Kidney (tissue), 14 donors: Measurements from ENCODE around the gene KIRREL3. TPM values are rescaled to one million over a fixed set of nuclear protein-coding genes. Genes with fewer than 3 reads are reported as not detected.

ENCODE experiments used
- DNase-seq, 5 donors: peaks; one replicate each; pipeline ENCODE4 v3.0.0-alpha.2; 2013 to 2020
- FAIRE-seq: peaks from 2 replicates; lab custom pipeline; 2012; peaks lifted over from hg19 to GRCh38; lab: Jason Lieb, UNC
- H3K27ac ChIP-seq, 2 donors: one replicate each; pipeline ENCODE4 v1.7.0; 2013; ENCODE audit warnings: low read depth in 2 of 2, low read length in 2 of 2, inconsistent platforms in 1 of 2
- H3K27me3 ChIP-seq: one replicate; pipeline ENCODE4 v1.7.1; 2013; ENCODE audit warnings: low read length, inconsistent platforms; ENCODE audit not compliant: control insufficient read depth, insufficient read depth
- H3K36me3 ChIP-seq, 3 donors: one replicate each; pipeline versions ENCODE4 v1.7.0 to v1.7.1; 2013; ENCODE audit warnings: low read length in 3 of 3, control low read depth in 1 of 3, inconsistent platforms in 1 of 3; ENCODE audit not compliant: insufficient read depth in 3 of 3, control insufficient read depth in 2 of 3
- H3K4me1 ChIP-seq, 3 donors: one replicate each; pipeline versions ENCODE4 v1.7.0 to v1.7.1; 2013; ENCODE audit warnings: low read length in 3 of 3, inconsistent platforms in 1 of 3, low read depth in 1 of 3; ENCODE audit not compliant: control insufficient read depth in 2 of 3, insufficient read depth in 2 of 3
- H3K4me3 ChIP-seq, 3 donors: one replicate each; pipeline versions ENCODE4 v1.7.0 to v1.8.1; 2013; ENCODE audit warnings: low read length in 3 of 3, control low read depth in 1 of 3, inconsistent platforms in 1 of 3
- H3K9ac ChIP-seq, 3 donors: one replicate each; pipeline versions ENCODE4 v1.7.0 to v1.7.1; 2013; ENCODE audit warnings: low read length in 3 of 3, control low read depth in 1 of 3, inconsistent platforms in 1 of 3
- H3K9me3 ChIP-seq, 3 donors: one replicate each; pipeline versions ENCODE4 v1.7.0 to v1.7.1; 2013; ENCODE audit warnings: low read length in 3 of 3, control low read depth in 1 of 3, inconsistent platforms in 1 of 3; ENCODE audit not compliant: control insufficient read depth in 2 of 3, insufficient read depth in 1 of 3
- CTCF ChIP-seq: IDR thresholded peaks from 3 replicates; pipeline ENCODE4 v1.5.1; 2012; ENCODE audit warnings: mild to moderate bottlenecking, moderate library complexity, borderline replicate concordance; ENCODE audit not compliant: insufficient read depth; ENCODE audit errors: extremely low read depth
- intact Hi-C: fragments of 100-400 bp; cut with DNase I; formaldehyde crosslinking; loops from one replicate; pipeline ENCODE4 v1.11.1; 2022
- polyA plus RNA-seq: library from polyadenylated mRNA; stranded (reverse); fragments of 350-450 nt; fragmentation: Illumina TruSeq; extraction: RNeasy Lipid Tissue Mini Kit (QIAGEN cat#74804); gene quantifications from one replicate; pipeline ENCODE4 v1.2.3, GENCODE V29; 2014; ENCODE audit warnings: low read depth, low replicate concordance; ENCODE audit not compliant: insufficient read depth
- total RNA-seq: library from RNA; stranded (reverse); fragmentation: NEBNext Ultra II Directional; extraction: Animal tissue kit (Norgen Biotek cat#: 25700); gene quantifications from one replicate; pipeline ENCODE4 v1.2.1, GENCODE V29; 2021
- donor health status: control.
- donor health status: control.
- donor health status: control.
- donor health status: control.
- donor health status: control.
- donor health status: DM: yes; HTN: yes; CAD: no.
- donor health status: Normal renal cell carcinoma (clear cell type).

Gene KIRREL3
- total and polyA plus RNA-seq, 2 donors from 2014 or later = 0.19 to 0.22 TPM

- TF ChIP-seq CTCF = no peak
- DNase-seq (no peak), FAIRE-seq (no peak)
- no peak overlapping the region for H3K9ac ChIP-seq
- H3K9me3 ChIP-seq = no peaks in the 10 kb centered on the region
- H3K4me1 ChIP-seq = no peaks in the 10 kb centered on the region
- no peak overlapping the region for H3K4me3 ChIP-seq
- H3K27me3 ChIP-seq = no peaks in the 10 kb centered on the region
- no peaks in the 10 kb centered on the region for H3K36me3 ChIP-seq
- intact Hi-C loops = no loop called here
- H3K27ac ChIP-seq = no peak overlapping the region
Measured at GRCh38 chr11:126915430-126915829, 85.1 kb downstream of the KIRREL3 start.

GRCh38 chr11:126914941-126915340 is 85.6 kb downstream of the KIRREL3 start:
- Histone ChIP-seq H3K4me1 (no peaks in the 10 kb centered on the region), H3K36me3 (no peaks in the 10 kb centered on the region), H3K27ac (no peak overlapping the region), H3K27me3 (no peaks in the 10 kb centered on the region), H3K9ac (no peak overlapping the region), H3K9me3 (no peaks in the 10 kb centered on the region), H3K4me3 (no peak overlapping the region)
- FAIRE-seq (no peak), DNase-seq (no peak)
- no peak for TF ChIP-seq CTCF
- intact Hi-C loops = no loop called here

- no peak overlapping the region for H3K9ac ChIP-seq
- DNase-seq (no peak), FAIRE-seq (no peak)
- no peak for TF ChIP-seq CTCF
- H3K36me3 ChIP-seq = no peaks in the 10 kb centered on the region
- H3K4me1 ChIP-seq = no peaks in the 10 kb centered on the region
- intact Hi-C loops = no loop called here
- H3K9me3 ChIP-seq = no peaks in the 10 kb centered on the region
- H3K27ac ChIP-seq = no peak overlapping the region
- no peak overlapping the region for H3K4me3 ChIP-seq
- H3K27me3 ChIP-seq = no peaks in the 10 kb centered on the region
Measured at GRCh38 chr11:126914166-126914565, 86.4 kb downstream of the KIRREL3 start.

- H3K36me3 ChIP-seq = no peaks in the 10 kb centered on the region
- no peaks in the 10 kb centered on the region for H3K4me1 ChIP-seq
- DNase-seq = no peak
- no peak for FAIRE-seq
- no peak overlapping the region for H3K4me3 ChIP-seq
- H3K27ac ChIP-seq = no peak overlapping the region
- intact Hi-C loops = no loop called here
- H3K9me3 ChIP-seq = no peaks in the 10 kb centered on the region
- H3K27me3 ChIP-seq = no peaks in the 10 kb centered on the region
- no peak overlapping the region for H3K9ac ChIP-seq
- TF ChIP-seq CTCF = no peak
Measured at GRCh38 chr11:126904520-126904919, 96.0 kb downstream of the KIRREL3 start.
